Mesothelial cell of epicardium (in vitro differentiated cells): ENCODE results near the gene CDH4. TPM values are rescaled to one million over a fixed set of nuclear protein-coding genes. Genes with fewer than 3 reads are reported as not detected.

Source experiments
- DNase-seq, 2 experiments: peaks; one replicate each; pipeline ENCODE4 v3.0.0; 2021; ENCODE audit warnings: low spot score in 2 of 2; ENCODE audit not compliant: unreplicated experiment in 2 of 2
- H3K27ac Mint-ChIP-seq: 2 replicates; pipeline ENCODE4 v1.8.0; 2021; ENCODE audit warnings: mixed read lengths
- H3K27me3 Mint-ChIP-seq: 2 replicates; pipeline ENCODE4 v1.8.0; 2021; ENCODE audit warnings: low read depth, mixed read lengths
- H3K36me3 Mint-ChIP-seq: 2 replicates; pipeline ENCODE4 v1.8.0; 2021; ENCODE audit warnings: mixed read lengths
- H3K4me1 Mint-ChIP-seq: 2 replicates; pipeline ENCODE4 v1.8.0; 2021; ENCODE audit warnings: mixed read lengths
- H3K4me3 Mint-ChIP-seq: 2 replicates; pipeline ENCODE4 v1.8.0; 2021; ENCODE audit warnings: mild to moderate bottlenecking, moderate library complexity, mixed read lengths
- H3K9me3 Mint-ChIP-seq: 2 replicates; pipeline ENCODE4 v1.8.0; 2021; ENCODE audit warnings: mixed read lengths
- CTCF ChIP-seq: fragments of 200-600 bp; sonication (generic); IDR thresholded peaks from one replicate; pipeline ENCODE4 v1.5.0; 2021; ENCODE audit warnings: antibody characterized with exemption; ENCODE audit not compliant: unreplicated experiment
- total RNA-seq: library from RNA; stranded (reverse); gene quantifications from 3 replicates; pipeline ENCODE4 v1.2.1, GENCODE V29; 2021

CDH4 gene
- total RNA-seq, 1 donor from 2014 or later, result 1.1 TPM

GRCh38 chr20:61259741-61260140, 7.7 kb downstream of the CDH4 start:
- peaks cover 88% of the 10 kb centered on the region for H3K27me3 Mint-ChIP-seq
- no peaks in the 10 kb centered on the region for H3K36me3 Mint-ChIP-seq
- no peak for TF ChIP-seq CTCF
- H3K27ac Mint-ChIP-seq, result no peak overlapping the region
- no peak overlapping the region for H3K4me3 Mint-ChIP-seq
- DNase-seq, result no peak
- no peaks in the 10 kb centered on the region for H3K4me1 Mint-ChIP-seq
- peaks cover 11% of the 10 kb centered on the region for H3K9me3 Mint-ChIP-seq

- Mint-ChIP-seq H3K4me1 (no peaks in the 10 kb centered on the region), H3K4me3 (no peak overlapping the region), H3K27ac (no peak overlapping the region), H3K27me3 (peaks cover 85% of the 10 kb centered on the region), H3K36me3 (no peaks in the 10 kb centered on the region), H3K9me3 (peaks cover 11% of the 10 kb centered on the region)
- no peak for TF ChIP-seq CTCF
- DNase-seq, result no peak
Measured at GRCh38 chr20:61260905-61261304, 8.8 kb downstream of the CDH4 start.

DNA sequence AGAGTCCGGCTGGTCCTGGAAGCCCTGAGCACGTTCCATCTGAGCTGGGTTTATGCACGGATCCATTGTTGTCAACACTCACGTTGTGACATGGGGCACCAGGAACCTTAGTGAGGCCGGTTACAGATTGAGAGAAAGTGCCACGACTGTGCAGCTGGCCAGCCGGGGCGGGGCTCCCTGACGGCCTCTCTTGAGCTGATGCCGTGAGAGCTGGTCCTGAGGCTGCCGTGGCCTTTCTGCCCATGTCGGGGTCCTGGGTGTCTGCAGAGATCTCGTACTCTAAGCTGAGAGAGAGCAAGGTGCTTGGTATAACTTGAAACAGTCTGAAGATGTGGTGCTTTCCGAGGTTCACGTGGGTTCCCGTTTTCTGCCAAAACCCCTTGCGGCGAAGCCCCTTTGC, 10.0 kb downstream of the CDH4 start:
- Mint-ChIP-seq H3K4me3 (no peak overlapping the region), H3K36me3 (no peaks in the 10 kb centered on the region), H3K9me3 (peaks cover 11% of the 10 kb centered on the region), H3K27me3 (peaks cover 82% of the 10 kb centered on the region), H3K27ac (no peak overlapping the region), H3K4me1 (no peaks in the 10 kb centered on the region)
- TF ChIP-seq CTCF, result no peak
- no peak for DNase-seq

DNA sequence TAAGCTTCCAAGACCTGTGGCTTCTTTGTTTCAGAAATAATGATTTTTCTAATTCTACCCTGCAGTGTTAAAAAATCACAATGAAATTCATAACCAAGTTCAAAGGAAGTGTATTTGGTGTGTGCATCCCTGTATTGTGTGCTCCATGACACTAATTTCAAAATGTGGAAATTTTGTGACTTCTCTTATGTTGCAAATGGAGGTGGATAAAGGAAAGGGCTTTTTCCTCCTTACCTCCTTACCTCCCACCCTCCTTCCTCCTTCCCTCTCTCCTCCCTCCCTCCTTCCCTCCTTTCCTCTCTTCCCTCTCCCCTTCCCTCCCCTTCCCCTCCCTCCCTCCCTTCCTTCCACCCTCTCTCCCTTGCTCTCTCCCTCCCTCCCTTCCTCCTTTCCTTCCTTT, 10.5 kb downstream of the CDH4 start:
- no peak overlapping the region for H3K4me3 Mint-ChIP-seq
- no peak overlapping the region for H3K27ac Mint-ChIP-seq
- no peaks in the 10 kb centered on the region for H3K36me3 Mint-ChIP-seq
- no peak for TF ChIP-seq CTCF
- H3K27me3 Mint-ChIP-seq, result peaks cover 82% of the 10 kb centered on the region
- H3K4me1 Mint-ChIP-seq, result no peaks in the 10 kb centered on the region
- no peak for DNase-seq
- peaks cover 11% of the 10 kb centered on the region for H3K9me3 Mint-ChIP-seq

- Mint-ChIP-seq H3K27me3 (peaks cover 85% of the 10 kb centered on the region), H3K9me3 (peaks cover 11% of the 10 kb centered on the region), H3K36me3 (no peaks in the 10 kb centered on the region), H3K4me1 (no peaks in the 10 kb centered on the region), H3K4me3 (no peak overlapping the region), H3K27ac (no peak overlapping the region)
- DNase-seq, result peak in 1 of 2 experiments; percentile 60
- TF ChIP-seq CTCF, result peak; percentile 90
Measured at GRCh38 chr20:61263084-61263695, 11.1 kb downstream of the CDH4 start.

- H3K9me3 Mint-ChIP-seq, result peaks cover 5% of the 10 kb centered on the region
- no peak for TF ChIP-seq CTCF
- DNase-seq, result no peak
- H3K4me1 Mint-ChIP-seq, result no peaks in the 10 kb centered on the region
- H3K27ac Mint-ChIP-seq, result no peak overlapping the region
- no peak overlapping the region for H3K4me3 Mint-ChIP-seq
- peaks cover 78% of the 10 kb centered on the region for H3K27me3 Mint-ChIP-seq
- H3K36me3 Mint-ChIP-seq, result no peaks in the 10 kb centered on the region
Measured at GRCh38 chr20:61263938-61264337, 11.9 kb downstream of the CDH4 start.
